ENCODE data around the gene FBXO3.

FBXO3 gene

DNA sequence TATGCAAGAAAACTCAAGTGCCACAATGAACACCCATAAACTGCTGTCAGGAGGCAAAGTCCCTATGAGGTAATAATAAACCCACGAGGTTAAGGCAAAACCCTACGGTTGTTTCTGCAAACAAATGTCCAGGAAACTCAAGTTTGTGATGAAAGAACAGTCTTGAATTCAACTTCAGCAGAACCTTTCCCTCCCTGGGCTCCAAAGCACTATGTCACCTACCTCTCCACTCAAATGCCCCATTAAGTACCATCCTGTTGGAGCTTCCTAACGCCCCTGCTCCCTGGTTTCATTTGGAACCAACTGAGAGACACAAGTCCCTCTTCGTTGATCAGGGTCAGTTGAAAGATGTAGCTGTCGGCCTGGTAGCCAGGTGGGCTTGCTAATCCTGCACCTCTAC, 71.1 kb downstream of the FBXO3 start:
- DNase-seq (ENCODE audit: low read depth in 3 of 3, low spot score in 1 of 3): no peak

DNA sequence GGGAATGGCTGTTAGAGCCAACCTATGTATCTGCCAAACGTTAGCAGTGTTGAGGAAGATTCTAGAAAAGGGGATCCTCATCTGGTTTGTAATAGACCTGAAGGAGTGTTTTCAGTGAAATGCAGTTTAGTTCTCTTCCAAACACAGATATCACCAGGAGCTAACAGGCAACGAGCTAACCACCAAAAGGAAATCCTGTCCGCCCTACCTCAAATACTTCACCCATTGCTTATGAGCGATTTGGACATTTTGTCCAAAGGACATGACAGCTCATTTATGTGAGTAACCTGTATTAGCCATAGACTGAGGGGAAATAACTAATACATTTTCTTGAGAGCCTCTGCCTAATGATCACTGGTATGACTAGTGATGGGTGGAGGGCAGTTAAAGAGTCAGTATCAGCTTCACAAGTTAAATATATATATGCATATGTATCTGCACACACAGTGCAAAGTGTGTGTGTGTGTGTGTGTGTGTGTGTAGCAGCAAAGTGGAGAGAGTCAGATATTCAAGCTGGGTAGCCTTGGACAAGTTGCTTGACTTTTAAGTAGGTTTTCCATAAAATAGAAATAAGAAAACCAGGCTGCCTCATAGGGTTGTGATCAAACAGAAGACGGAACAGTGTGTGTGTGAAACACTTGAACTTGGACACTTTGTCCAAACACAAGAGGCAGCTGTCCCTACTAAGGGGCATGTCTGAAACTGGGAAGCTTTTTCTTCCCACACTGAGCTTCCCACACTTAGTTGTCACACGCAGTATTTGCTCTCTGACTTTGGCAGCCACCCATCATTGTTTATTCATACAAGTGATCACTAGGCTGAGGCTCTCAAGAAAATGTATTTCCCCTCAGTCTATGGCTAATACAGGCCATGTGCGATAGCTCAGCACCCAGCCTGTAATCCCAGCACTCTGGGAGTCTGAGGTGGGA, 72.8 kb downstream of the FBXO3 start:
- DNase-seq (ENCODE audit: low read depth in 3 of 3, low spot score in 1 of 3): no peak

DNA sequence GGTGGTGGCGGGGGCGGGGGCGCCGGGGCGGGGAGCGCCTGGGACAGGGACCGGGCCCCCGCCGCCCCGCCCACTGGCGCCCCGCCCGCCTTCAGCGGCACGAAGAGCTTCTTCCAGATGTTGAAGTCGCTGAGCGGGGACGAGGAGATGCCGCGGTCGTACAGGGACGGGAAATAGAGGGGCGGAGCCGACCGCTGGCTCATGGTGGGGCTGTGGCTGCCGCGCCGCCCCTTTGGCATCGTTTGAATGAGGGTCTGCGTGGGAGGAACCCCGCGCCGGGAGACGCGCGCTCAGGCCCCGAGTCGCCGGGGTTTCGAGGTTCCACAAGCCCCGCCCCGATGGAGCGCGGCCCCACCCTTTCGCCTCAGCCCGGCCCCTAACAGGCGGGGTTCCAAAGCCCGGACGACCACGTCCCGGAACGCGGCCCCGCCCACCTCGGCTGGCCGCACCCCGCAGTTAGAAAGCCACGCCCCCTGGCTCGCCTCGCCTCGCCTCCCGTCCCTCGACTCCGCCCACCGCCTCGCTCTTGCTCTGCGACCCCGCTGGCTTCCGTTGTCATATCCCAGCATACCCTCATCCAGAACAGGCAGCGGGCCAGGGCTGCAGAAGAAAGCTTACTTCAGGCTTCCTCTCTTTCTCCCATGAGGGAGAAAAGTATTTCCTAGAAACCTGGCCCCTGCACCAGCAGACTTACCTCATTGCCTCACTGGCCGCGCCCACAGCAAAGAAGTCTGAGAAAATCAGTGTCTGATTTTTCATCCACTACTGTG, 73.6 kb downstream of the FBXO3 start, which contains the start of gene C11orf91:
Gene C11orf91 (minus strand): TSS at position 325 of the 770 bp plus-strand sequence. CDS start 86 bp downstream, at position 239.
- peak; percentile 84 to 91 (median 86) for DNase-seq (ENCODE audit: low read depth in 3 of 3, low spot score in 1 of 3)

DNA sequence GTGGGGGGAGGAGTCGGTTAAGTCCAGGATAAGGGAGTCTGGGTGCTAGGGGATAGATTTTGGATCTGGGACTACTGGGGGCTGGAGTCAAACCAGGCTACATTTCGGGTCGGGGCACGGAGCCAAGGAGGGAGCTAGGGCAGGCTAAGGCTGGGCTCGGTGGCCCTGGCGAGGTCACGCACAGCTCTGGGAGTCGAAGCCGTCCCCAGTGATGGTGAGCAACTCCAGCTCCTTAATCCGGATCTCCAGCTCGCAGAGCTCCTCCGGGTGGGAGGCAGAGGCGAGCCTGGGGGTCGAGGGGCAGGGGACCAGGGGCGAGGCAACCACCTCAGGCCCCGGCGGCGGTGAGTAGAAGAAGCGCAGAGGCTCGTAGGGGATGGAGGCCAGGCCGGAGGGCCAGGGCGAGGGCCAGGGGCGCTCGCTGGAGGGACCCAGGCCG, 74.2 kb downstream of the FBXO3 start:
- DNase-seq (ENCODE audit: low read depth in 3 of 3, low spot score in 1 of 3): no peak

DNA sequence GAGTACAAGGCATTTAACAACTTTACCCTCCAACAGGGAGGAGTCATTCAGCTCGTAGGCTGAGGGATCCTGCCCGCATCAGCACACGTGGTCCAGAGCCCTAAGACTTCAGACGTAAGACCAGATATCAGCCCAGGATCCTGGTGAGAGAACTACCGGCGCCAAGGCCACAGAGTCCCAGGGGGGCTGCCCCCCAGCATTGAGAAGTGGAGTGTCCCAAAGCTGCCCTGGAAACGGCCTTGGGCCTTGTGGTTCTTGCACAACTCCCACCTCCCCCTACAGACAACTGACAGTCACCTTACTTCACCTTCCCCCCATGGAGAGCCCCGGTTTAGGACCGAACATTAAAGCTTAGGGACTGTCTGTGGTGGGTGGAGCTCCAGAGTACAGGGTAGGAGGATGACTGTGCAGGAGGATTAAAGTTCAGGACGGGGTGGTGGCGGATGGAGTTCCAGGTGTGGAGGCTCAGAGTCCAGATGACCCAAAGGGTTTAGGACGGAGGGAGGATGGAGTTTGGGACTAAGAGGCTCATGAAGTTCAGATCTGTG, 74.7 kb downstream of the FBXO3 start:
- no peak for DNase-seq (ENCODE audit: low read depth in 3 of 3, low spot score in 1 of 3)

DNA sequence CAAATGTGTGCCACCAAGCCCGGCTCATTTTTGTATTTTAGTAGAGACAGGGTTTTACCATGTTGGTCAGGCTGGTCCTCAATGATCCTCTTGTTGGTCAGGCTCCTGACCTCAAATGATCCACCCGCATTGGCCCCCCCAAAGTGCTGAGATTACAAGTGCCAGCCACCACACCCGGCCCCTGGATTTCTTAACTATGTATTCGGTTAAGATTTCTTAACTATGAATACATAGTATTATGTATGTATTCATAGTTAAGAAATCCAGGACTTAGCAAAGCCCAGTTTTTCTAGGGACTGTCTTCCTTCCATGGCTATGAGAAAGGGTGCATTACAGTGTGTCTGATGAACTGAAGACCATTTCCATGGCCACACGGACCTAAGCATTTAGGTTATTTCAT, 75.4 kb downstream of the FBXO3 start:
- DNase-seq (ENCODE audit: low read depth in 3 of 3, low spot score in 1 of 3): no peak

DNA sequence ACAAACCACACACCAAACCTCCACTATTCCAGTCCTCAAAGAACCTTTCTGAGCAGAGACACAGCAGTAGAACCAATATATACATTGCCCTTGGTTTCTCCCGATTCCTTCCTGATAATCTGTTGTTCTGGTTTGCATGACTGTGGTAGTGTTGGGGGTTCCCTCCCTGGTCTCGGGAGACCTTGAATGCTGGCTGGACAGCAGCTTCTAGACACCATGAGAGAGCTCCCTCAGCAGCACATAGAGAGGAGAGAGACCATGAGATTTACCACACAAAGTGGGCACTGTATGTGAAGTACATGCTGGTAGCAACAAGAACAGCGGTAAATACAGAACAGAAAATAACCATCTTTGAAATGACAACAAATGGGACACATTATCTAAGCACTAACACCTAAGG, 76.3 kb downstream of the FBXO3 start:
- no peak for DNase-seq (ENCODE audit: low read depth in 3 of 3, low spot score in 1 of 3)

DNA sequence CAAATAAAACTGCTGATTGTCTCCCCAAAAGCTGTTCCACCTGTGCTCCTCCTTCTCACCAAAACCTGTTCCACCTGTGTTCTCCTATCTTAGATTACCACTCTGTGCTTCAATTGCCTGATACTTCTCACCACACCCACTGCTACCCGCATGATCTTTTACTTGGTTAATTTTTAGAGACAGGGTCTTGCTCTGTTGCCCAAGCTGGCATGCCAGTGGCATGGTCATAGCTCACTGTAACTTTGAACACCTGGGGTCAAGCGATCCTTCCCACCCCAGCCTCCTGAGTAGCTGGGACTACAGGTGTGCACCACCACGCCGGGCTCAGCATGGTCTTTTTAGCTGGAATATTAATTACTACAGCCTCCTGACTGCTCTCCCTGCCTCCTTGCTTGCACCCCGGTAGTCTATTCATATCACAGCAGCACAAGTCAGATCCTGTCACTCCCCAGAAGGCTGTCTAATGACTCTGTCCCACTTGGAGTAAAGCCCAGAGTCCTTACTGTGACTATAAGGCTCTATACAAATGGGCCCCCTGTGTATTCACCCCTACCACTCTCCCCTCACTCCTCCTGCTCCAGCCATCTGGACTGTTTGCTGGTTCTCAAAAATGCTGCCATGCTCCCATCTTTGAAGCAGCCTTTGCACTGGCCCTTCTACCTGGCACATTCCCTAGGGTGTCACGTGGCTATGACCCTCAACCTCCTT, 77.2 kb downstream of the FBXO3 start:
- DNase-seq (ENCODE audit: low read depth in 3 of 3, low spot score in 1 of 3): no peak

DNA sequence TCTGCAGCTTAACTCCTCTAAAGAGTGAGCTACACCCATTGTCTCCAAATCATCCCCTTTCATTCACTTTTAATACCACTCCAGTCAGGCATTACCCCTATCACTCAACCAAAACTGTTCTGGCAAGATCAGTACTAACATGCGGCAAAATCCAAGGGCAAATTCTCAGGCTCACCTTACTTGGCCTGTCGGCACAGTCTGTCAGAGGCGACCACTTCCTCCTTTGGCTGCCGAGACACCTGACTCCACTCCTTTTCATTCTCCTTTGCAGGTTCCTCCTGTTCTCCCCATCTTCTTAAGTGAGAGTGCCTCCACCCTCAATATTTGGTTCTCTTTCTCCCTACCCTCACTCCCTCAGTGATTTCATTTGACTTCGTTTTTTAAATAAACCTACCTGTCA, 77.9 kb downstream of the FBXO3 start:
- DNase-seq (ENCODE audit: low read depth in 3 of 3, low spot score in 1 of 3): no peak

DNA sequence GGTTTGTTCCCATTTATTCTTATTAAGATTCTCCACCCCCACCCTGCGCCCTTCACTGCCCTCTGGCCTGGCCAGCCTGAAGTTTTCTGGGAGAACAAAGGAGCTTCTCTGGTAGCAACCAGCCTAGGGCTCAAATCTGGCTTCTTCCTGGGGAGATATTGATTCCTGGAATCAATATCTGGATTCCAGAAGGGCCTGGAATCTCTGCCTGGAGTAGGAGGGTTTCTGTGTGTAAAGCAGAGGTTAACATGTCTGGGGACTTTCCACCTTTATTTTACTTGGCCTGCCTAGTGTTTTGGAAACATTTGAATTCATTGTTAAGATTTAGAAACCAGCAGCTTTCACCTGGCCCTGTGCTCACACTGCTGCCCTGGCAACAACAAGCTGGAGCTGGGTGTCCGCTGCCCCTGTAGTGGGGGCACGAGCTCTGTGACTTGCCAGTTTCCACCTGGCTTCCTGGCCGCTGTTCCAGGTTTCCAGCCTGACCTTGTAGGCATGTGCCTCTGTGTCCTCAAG, 79.2 kb downstream of the FBXO3 start:
- no peak for DNase-seq (ENCODE audit: low read depth in 3 of 3, low spot score in 1 of 3)

DNA sequence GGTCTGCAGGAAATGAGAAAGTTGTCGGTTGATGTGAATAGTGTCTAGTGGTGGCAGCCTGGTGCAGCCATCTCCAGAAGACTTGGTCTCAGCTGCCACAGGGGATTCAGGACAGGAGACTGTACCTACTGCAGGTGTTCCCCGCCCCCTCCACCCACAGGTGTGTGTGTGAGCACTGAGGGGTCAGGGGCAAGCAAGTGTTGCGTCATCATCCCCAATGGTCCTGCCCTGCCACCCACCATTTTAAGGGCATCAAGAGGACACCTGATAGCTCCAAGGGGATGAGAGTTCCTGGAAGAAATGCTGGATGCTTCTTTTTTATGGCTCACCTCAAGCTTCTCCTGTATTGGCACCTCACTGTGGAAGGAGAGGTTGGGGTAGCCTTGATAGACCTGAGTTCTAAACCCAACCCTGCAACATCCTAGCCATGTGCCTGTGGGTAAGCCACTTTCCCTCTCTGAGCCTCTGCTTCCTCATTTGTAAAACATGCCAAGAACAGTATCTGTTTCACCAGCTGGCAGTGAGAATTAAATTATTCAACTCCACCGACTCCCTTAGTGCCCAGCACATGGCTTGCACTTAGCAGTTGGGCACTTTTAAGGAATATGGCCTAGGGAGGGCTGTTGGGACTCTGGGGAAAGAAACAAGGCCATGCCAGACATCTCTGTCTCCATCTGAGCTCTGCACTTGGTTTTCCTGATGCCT, 79.8 kb downstream of the FBXO3 start:
- DNase-seq (ENCODE audit: low read depth in 3 of 3, low spot score in 1 of 3): no peak

DNA sequence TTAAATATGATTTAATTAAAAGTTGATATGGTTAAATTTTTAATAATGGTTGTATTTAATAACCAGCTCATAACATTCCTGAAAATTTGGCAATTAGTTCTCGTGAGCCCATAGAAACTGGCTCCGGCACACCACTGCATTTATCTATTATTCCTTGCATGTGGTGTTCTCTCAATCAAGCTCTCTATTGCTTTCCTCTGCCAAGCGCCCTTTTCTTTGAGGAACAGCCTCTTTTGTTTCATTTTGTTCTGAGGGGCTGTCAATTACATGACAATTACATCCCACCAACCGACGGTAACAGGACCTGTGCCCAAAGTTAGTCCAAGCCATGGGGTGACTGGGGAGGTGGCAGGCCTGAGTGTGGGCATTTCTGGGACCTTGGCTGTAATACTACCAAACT, 81.8 kb downstream of the FBXO3 start:
- no peak for DNase-seq (ENCODE audit: low read depth in 3 of 3, low spot score in 1 of 3)

DNA sequence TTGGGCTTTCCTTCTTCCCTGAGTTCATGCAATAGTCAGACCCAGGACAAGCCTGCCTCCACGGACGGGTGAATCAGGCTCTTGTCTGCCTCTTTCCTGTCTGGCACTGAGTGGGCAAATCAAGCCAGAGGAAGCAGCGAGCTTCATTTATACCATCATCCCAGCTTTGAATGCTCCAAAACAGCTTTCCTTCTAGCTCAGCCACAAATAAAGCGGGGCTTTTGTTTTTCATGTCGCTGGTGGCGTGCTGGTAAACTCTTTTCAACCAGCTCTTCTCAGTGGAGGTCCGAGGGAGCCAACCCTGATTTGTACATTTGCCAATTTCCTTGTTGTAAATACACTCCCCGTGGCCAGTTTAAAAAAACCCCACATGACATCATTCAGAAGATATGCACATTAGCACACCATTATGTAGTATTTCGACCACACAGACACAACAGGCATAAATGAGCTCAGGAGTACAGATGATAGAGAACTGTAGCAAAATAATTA, 82.3 kb downstream of the FBXO3 start:
- no peak for DNase-seq (ENCODE audit: low read depth in 3 of 3, low spot score in 1 of 3)

DNA sequence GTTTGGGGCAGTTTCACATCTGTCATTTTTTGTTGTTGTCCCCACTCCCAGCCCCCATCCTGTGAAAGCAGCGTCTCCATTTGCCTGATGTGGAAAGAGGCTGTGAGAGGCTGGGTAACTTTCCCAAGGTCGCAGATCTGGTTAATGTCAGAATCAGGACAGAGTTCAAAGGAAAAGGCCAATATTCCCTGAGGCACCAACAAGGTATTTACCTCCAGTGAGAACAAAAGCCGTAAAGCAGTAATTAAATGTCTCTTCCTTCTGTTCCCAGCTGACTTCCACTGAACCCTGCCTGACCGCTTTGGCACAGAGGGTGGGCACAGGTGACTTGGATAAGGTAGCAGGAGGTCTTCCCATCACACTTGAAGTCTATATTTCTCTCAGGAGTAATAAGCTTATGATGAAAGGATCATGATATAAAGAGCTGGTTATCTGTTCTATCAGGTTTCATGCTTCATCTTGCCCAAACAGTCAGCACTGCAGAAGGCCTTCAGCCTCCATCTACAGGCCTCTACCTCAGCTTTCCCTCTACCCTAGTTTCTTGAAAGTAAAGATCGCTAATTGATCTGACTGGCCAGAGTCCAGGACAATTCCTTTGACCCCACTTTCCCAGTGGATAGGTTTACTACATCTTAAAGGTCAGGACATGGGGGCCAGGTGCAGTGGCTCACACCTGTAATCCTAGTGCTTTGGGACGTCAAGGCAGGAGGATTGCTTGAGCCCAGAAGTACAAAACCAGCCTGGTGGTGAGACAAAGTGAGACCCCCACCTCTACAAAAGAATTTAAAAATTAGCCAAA, 83.1 kb downstream of the FBXO3 start:
- no peak for DNase-seq (ENCODE audit: low read depth in 3 of 3, low spot score in 1 of 3)
